HG02885 (cell line): Measurements from ENCODE around the gene NCR1.
"Not testable (repeated sequence)": the region's sequence is repeated elsewhere in the genome, so short reads cannot be mapped to it uniquely, and the experiment has no call there.

Experiments
- ATAC-seq: cut with Tn5 transposase; IDR thresholded peaks from one replicate; pipeline ENCODE4 v1.9.1; 2021; ENCODE audit warnings: mild to moderate bottlenecking; ENCODE audit not compliant: unreplicated experiment, poor library complexity

NCR1 gene

GRCh38 chr19:54905803-54906511 lies at the start of gene NCR1:
Gene NCR1, plus strand, starts transcription at chr19:54906148. Its CDS starts 40 bp downstream, at chr19:54906188.
- ATAC-seq = no peak

GRCh38 chr19:54858476-54858875 lies 47.5 kb upstream of the NCR1 start:
- not testable (repeated sequence) for ATAC-seq

DNA sequence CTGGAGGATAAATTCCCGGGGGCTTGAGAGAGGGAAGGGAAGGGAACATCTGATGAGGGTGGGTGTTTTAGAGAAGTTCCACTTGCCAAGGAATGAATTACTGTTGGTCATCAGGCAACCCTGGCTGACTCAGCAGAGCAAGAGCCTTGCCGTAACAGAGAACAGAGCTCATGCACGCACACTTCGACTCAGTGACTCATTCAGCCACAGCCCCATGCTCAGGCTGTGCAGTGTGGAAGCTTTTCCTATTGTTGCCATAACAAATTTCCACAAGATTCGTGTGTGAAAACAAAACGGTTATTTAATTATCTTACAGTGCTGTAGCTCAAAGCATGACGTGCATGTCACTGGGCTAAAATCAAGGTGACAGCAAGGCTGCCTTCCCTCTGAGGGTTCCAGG lies 46.5 kb upstream of the NCR1 start:
- not testable (repeated sequence) for ATAC-seq

- ATAC-seq = not testable (repeated sequence)
Observed at GRCh38 chr19:54863459-54863858, 42.5 kb upstream of the NCR1 start.

DNA sequence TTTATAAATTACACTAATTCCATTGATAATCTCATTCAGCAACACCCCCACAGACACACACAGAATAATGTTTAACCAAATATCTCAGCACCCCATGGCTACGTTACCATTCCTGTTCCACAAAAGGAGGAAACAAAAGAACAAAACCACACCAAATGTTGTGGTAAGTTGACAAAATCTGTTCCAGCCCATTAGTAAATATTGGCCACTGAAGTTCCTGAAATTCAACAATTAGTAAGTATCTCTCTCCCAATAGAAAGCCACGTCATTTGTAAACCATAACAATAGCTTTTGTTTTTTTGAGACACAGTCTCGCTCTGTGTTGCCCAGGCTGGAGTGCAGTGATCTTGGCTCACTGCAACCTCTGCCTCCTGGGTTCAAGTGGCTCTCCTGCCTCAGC lies 34.3 kb upstream of the NCR1 start:
- ATAC-seq = no peak

DNA sequence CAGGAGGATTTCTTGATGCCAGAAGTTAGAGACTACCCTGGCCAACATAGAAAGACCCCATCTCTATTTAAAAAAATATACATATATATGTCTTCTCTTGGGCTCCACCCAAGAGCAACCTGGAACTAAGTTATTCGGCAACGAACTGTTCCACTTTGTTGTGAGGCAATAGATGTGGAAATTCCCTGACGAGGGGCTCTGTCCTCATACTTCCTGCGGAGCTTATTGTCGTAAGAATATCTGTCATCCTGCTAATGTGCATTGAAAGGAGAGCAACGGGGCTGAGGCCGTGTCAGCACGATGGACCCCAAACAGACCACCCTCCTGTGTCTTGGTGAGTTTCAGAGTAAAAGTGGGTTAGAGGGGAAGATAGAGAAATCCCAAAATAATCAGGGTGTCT lies 32.0 kb upstream of the NCR1 start, which contains the start of gene FCAR:
Gene FCAR, plus strand, starts transcription at position 246 of the 400 bp plus-strand sequence. Its CDS starts 55 bp downstream, at position 301.
- no peak for ATAC-seq

DNA sequence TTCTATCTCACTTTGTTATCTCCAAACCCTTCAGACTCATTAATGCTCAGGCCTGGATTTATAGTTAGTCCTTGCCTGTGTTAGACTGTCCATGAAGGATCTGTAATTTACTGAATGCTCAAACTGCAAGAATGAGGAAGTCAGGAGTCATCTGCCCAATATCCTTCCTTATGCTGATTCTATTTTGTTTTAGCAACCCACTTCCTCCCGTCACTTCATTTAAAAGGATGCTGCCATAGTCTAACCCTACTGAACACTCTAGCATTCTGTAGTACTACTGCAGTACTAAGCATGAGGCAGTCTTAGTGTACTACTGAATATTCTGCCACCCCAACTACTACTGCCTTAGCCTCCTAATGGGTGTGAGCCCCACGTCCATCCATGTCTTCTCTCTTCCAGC lies 30.4 kb upstream of the NCR1 start:
- no peak for ATAC-seq

- ATAC-seq = no peak
Observed at GRCh38 chr19:54877471-54877870, 28.5 kb upstream of the NCR1 start.

- no peak for ATAC-seq
Observed at GRCh38 chr19:54881884-54882283, 24.1 kb upstream of the NCR1 start.

- no peak for ATAC-seq
Observed at GRCh38 chr19:54882758-54883157, 23.2 kb upstream of the NCR1 start.

DNA sequence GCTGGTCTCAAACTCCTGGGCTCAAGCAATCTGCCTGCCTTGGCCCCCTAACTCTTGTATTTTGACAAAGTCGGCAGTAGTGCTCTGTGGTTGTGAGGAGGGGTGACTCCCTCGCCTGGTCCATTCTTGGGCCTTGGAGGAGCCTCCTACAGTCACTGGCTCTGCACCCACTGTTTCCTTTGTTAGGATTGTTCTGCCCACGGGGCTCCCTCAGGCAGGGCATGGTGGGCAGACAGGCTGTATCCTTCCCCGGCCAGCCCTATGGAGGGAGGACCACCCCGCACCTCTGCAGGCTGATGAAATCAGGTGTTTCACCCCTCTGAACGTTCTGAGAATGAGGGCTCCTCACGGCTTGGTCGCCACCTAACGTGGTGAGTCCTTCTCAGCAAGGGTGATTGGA lies 22.7 kb upstream of the NCR1 start:
- ATAC-seq = no peak

GRCh38 chr19:54888239-54888638 lies 17.7 kb upstream of the NCR1 start:
- ATAC-seq = no peak

DNA sequence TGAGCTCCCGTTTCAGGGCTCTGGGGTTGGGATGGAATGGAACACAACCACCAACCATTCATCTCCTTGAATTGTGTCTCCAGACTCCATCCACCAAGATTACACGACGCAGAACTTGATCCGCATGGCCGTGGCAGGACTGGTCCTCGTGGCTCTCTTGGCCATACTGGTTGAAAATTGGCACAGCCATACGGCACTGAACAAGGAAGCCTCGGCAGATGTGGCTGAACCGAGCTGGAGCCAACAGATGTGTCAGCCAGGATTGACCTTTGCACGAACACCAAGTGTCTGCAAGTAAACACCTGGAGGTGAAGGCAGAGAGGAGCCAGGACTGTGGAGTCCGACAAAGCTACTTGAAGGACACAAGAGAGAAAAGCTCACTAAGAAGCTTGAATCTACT lies 16.4 kb upstream of the NCR1 start:
- no peak for ATAC-seq

GRCh38 chr19:54893406-54893805 lies 12.5 kb upstream of the NCR1 start:
- ATAC-seq = no peak

GRCh38 chr19:54894106-54894505 lies 11.8 kb upstream of the NCR1 start:
- ATAC-seq = not testable (repeated sequence)

GRCh38 chr19:54896036-54896435 lies 9.9 kb upstream of the NCR1 start:
- ATAC-seq = no peak

DNA sequence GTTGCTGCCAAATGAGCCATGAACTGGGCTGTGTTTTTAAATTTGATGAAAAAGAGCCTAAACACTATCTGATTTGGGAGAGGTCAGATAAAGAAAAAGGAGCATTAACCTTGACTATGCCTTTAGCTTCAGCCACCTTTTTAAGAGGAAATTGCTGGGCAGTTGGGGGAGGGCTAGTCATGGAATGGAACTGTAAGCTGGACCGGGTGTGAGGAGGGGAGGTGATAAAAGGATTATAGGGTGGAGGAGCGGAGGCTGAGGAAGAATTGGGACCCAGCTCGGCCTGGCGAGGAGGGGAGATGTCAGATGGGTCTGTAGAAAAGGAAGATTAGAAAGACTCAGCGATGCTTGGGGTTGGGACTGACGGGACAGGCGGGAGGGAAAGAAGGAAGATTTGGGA lies 7.3 kb upstream of the NCR1 start:
- ATAC-seq = not testable (repeated sequence)

- not testable (repeated sequence) for ATAC-seq
Observed at GRCh38 chr19:54899646-54900045, 6.3 kb upstream of the NCR1 start.

DNA sequence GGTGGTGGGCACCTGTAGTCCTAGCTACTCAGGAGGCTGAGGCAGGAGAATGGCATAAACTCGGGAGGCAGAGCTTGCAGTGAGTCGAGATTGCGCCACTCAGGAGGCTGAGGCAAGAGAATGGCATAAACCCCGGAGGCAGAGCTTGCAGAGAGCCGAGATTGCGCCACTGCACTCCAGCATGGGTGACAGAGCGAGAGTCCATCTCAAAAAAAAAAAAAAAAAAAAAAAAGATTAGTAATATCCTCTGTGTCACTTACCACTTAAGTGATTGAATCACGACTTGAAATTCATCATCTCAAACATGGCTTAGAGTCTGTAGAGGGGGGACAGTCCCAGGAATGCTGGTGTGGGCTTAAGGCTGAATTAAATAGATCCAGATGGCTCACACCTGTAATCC lies 4.8 kb upstream of the NCR1 start:
- not testable (repeated sequence) for ATAC-seq

GRCh38 chr19:54902061-54902460 lies 3.9 kb upstream of the NCR1 start:
- ATAC-seq = no peak

GRCh38 chr19:54903303-54903702 lies 2.6 kb upstream of the NCR1 start:
- ATAC-seq = no peak

DNA sequence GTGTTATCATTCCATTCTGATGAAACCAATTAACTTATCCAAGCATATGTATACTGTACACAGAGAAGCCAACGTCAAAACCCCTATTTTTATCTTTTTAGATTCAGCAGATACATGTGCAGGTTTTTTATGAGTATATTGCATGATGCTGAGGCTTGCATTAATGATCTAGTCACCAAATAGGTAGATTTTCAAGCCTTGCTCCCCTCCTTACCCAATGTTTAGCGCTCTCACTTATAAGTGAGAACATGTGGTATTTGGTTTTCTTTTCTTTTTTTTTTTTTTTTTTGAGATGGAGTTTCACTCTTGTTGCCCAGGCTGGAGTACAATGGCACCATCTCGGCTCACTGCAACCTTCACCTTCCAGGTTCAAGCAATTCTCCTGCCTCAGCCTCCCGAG lies 1.7 kb upstream of the NCR1 start:
- not testable (repeated sequence) for ATAC-seq
